Mesodermal cell (in vitro differentiated cells): ENCODE results near the gene NUB1.

Experiments
- H3K27ac ChIP-seq: 2 replicates; pipeline ENCODE4 v1.7.0; 2013; ENCODE audit warnings: mild to moderate bottlenecking, low read depth, low read length, moderate library complexity; ENCODE audit not compliant: severe bottlenecking
- H3K36me3 ChIP-seq: 2 replicates; pipeline ENCODE4 v1.7.1; 2013; ENCODE audit warnings: mild to moderate bottlenecking, low read length, moderate library complexity; ENCODE audit not compliant: control insufficient read depth, insufficient read depth
- H3K4me1 ChIP-seq: one replicate; pipeline ENCODE4 v1.7.1; 2013; ENCODE audit warnings: mild to moderate bottlenecking, low read length; ENCODE audit not compliant: insufficient read depth, control insufficient read depth, poor library complexity, severe bottlenecking
- H3K4me3 ChIP-seq: 2 replicates; pipeline ENCODE4 v1.7.0; 2013; ENCODE audit warnings: low read length, control low read depth, mild to moderate bottlenecking; ENCODE audit not compliant: insufficient read depth, poor library complexity, severe bottlenecking; ENCODE audit errors: extremely low read depth
- H3K9me3 ChIP-seq: 2 replicates; pipeline ENCODE4 v1.7.1; 2013; ENCODE audit warnings: mild to moderate bottlenecking, low read length, moderate library complexity; ENCODE audit not compliant: control insufficient read depth
- WGBS, 2 experiments: methylation state at CpG; one replicate each; pipeline ENCODE4 v1.1.5; 2013; ENCODE audit warnings: missing lambda C conversion rate in 2 of 2; ENCODE audit not compliant: insufficient coverage in 2 of 2; 5-methylcytosine and 5-hydroxymethylcytosine counted together

NUB1 gene

DNA sequence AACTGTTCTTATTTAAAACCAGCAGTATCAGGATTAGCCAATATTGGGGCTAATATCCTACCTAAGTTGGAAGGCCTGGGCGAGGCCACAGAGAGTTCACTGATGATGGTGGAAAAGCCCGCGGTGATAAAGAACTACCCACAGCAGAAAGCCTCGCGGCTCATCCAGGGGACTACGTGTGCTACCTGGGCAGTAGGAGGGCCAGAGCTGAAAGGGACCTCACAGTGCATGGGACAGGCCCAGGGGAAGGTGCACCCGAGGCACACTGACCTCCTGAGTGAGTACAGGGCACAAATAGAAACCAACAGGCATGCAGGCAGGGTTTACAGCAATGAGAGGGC is 66.9 kb downstream of the NUB1 start:
- 71 to 83% methylated on average over 5 to 7 of the region's 7 CpGs for WGBS, 2 experiments
- H3K27ac ChIP-seq, result peak overlapping the region; percentile 62
- H3K9me3 ChIP-seq, result no peaks in the 10 kb centered on the region
- H3K36me3 ChIP-seq, result no peaks in the 10 kb centered on the region
- peaks cover 17% of the 10 kb centered on the region for H3K4me1 ChIP-seq
- H3K4me3 ChIP-seq, result peak overlapping the region; percentile 66

GRCh38 chr7:151408839-151409666 is 67.4 kb downstream of the NUB1 start:
- peaks cover 17% of the 10 kb centered on the region for H3K4me1 ChIP-seq
- H3K36me3 ChIP-seq, result no peaks in the 10 kb centered on the region
- H3K27ac ChIP-seq, result peak overlapping the region; percentile 62
- peak overlapping the region; percentile 66 for H3K4me3 ChIP-seq
- 3 to 5% methylated on average over 41 to 42 of the region's 61 CpGs for WGBS, 2 experiments
- H3K9me3 ChIP-seq, result no peaks in the 10 kb centered on the region

GRCh38 chr7:151409667-151410404 is 68.2 kb downstream of the NUB1 start, which contains the start of gene WDR86:
Gene WDR86 (minus strand): TSS chr7:151410038. CDS start chr7:151409589, 449 bp downstream.
- H3K4me1 ChIP-seq, result peaks cover 9% of the 10 kb centered on the region
- 0% methylated on average over 46 to 50 of the region's 75 CpGs for WGBS, 2 experiments
- peak within 1 kb of the TSS; percentile 62 for H3K27ac ChIP-seq
- H3K9me3 ChIP-seq, result no peaks in the 10 kb centered on the region
- peak within 1 kb of the TSS; percentile 66 for H3K4me3 ChIP-seq
- no peaks in the 10 kb centered on the region for H3K36me3 ChIP-seq

DNA sequence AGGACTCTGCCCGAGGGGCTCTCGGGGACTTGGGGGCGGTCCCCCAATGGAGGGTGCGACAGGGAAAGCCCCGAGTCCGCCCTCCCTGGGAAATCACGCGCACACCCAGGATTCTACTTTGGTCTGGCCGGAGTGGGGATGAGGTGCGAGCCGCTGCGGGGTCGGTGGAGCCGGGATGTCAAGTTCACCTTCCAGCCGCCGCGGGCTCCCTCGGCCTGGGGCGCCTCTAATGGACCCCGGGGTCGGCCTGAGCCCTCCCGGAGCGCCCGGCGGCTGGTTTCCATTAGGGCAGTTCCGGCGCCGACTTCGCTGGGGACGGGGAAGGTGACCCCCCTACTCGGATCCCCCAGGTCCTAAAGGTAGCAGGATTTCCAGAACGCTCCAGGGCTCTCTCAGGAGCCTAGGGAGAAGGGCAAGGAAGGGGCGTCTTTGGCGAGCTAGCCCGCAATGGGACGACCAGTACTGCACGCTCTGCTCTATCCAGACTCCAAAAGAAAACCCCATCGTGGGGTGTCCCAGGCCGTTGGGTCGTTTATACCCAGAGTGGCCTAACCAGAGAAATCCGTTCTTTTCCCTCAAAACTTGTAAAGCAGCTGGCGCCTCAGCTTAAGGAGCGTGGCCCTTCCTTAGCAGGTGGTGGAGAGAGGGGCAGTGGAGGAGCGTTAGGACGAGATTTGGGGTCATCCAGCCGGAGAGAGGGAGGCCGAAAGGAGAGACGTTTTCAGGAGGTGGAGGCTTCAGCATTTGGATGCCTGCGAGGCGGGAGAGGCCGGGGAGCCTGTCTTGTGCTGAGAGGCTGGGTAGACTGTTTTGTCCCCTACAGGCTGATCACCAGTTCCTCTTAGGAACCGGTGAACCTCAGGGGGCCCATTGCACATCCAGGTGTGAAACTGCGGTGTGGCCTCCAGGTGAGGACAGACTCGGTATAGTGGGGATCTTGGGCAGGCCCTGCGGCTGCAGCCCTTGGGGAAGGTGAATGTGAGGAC is 69.1 kb downstream of the NUB1 start:
- Histone ChIP-seq H3K36me3 (no peaks in the 10 kb centered on the region), H3K9me3 (no peaks in the 10 kb centered on the region), H3K4me1 (peaks cover 4% of the 10 kb centered on the region), H3K27ac (no peak overlapping the region), H3K4me3 (peak overlapping the region; percentile 66)
- 21 to 23% methylated on average over 42 to 48 of the region's 55 CpGs for WGBS, 2 experiments

- no peak overlapping the region for H3K4me3 ChIP-seq
- H3K27ac ChIP-seq, result no peak overlapping the region
- 76 to 84% methylated on average over 4 of the region's 6 CpGs for WGBS, 2 experiments
- H3K9me3 ChIP-seq, result no peaks in the 10 kb centered on the region
- peaks cover 4% of the 10 kb centered on the region for H3K4me1 ChIP-seq
- no peaks in the 10 kb centered on the region for H3K36me3 ChIP-seq
These were observed 69.9 kb downstream of the NUB1 start for GRCh38 chr7:151411551-151411950.

DNA sequence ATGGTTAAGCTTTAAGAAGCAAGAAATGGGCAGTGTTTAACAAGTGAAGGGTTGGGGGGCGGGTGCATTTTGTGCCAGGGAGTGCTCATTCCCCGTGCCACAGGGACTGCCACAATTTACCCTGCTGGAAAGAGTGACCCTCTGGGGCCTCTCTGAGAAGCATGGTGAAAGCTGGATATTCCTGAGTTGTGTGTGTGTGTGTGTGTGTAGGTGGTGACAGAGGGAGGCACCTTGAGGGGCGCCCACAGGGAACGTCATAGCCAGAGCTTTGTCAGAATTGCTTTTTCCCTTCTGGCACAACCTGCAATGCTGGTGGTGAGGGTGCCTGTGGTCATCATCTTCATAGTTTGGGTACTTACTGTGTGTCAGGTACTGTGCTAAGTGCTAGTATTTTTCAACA is 70.7 kb downstream of the NUB1 start:
- H3K4me1 ChIP-seq, result peaks cover 4% of the 10 kb centered on the region
- H3K27ac ChIP-seq, result no peak overlapping the region
- no peak overlapping the region for H3K4me3 ChIP-seq
- no peaks in the 10 kb centered on the region for H3K36me3 ChIP-seq
- 91 to 94% methylated on average over 4 of the region's 4 CpGs for WGBS, 2 experiments
- no peaks in the 10 kb centered on the region for H3K9me3 ChIP-seq

DNA sequence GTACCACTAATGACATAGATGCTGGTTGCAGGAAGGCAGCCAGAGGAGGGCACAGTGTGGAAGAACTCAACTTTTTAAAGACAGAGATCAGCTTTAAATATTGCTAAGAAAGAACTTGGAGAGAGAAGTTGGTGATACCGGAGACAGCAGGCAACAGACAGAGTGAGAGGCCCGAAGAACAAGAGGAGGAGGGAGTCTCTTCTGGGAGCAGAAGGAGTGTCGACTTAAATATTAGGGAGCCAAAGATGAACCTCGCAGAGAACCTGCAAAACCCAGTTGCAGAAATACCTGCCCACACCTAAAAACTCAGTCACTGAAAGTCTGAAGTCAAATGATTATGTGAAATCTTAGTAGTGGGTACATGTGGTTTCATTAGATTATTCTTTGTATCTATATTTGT is 71.6 kb downstream of the NUB1 start:
- H3K4me3 ChIP-seq, result no peak overlapping the region
- WGBS, 2 experiments, result 87 to 93% methylated on average over 2 of the region's 4 CpGs
- H3K9me3 ChIP-seq, result no peaks in the 10 kb centered on the region

DNA sequence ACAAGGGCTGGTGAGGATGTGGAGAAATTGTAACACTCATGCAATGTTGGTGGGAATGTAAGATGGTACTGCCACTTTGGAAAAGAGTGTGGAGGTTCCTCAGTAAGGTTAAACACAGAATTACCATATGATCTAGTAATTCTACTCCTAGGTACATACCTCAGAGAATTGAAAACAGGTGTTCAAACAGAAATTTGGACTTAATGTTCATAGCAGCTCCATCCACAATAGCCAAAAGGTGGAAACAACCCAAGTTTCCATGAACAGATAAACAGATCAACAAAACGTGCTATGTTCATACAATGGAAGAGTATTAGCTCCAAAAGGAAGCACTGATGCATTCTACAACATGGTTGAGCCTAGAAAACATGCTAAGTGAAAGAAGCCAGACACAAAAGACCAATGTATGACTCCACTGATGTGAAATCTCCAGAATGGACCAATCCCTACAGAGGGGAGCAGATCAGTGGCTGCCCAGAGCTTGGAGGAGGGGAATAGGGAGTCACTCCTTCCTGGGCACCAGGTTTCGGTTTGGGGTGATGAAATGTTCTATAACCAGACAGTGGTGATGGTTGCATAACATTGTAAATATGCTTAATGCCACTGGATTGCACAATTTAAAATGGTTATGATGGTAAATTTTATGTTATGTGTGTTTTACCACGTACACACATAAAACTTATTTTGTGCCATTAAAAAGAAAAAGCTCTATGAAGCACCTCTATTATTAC is 73.9 kb downstream of the NUB1 start:
- Histone ChIP-seq H3K4me1 (no peaks in the 10 kb centered on the region), H3K36me3 (no peaks in the 10 kb centered on the region), H3K9me3 (peaks cover 11% of the 10 kb centered on the region), H3K4me3 (no peak overlapping the region), H3K27ac (no peak overlapping the region)
- 67 to 90% methylated on average over 1 to 2 of the region's 3 CpGs for WGBS, 2 experiments

More for the DNA sequence above, 71.6 kb downstream of the NUB1 start:
- Histone ChIP-seq H3K4me1 (peaks cover 4% of the 10 kb centered on the region), H3K36me3 (no peaks in the 10 kb centered on the region), H3K27ac (no peak overlapping the region)

GRCh38 chr7:151416112-151416940 is 74.7 kb downstream of the NUB1 start:
- no peaks in the 10 kb centered on the region for H3K4me1 ChIP-seq
- no peak overlapping the region for H3K4me3 ChIP-seq
- WGBS, 2 experiments, result 40 to 64% methylated on average over 7 to 8 of the region's 10 CpGs
- H3K9me3 ChIP-seq, result peaks cover 18% of the 10 kb centered on the region
- H3K27ac ChIP-seq, result peak overlapping the region; percentile 2
- H3K36me3 ChIP-seq, result no peaks in the 10 kb centered on the region
